HepG2 (cell line): ENCODE data around the gene CTSZ. TPM values are rescaled to one million over a fixed set of nuclear protein-coding genes. Genes with fewer than 3 reads are reported as not detected.

Experiments
- ARNT2 ChIP-seq: sonication (generic); formaldehyde crosslinking; IDR thresholded peaks from 2 replicates; pipeline ENCODE4 v1.8.0; 2022; ENCODE audit warnings: mild to moderate bottlenecking, low read depth, missing genetic modification reagents, moderate library complexity
- FOSL1 ChIP-seq: sonication (generic); formaldehyde crosslinking; IDR thresholded peaks from 2 replicates; pipeline ENCODE4 v1.9.0; 2021; ENCODE audit warnings: missing genetic modification reagents, borderline replicate concordance
- KLF16 ChIP-seq, 2 experiments: sonication (generic) in 1 of 2; formaldehyde crosslinking in 1 of 2; IDR thresholded peaks; 2 replicates each; pipeline versions ENCODE4 v1.6.1 to v1.8.0; 2016 to 2023; ENCODE audit warnings: missing genetic modification reagents in 2 of 2, missing compliant biosample characterization in 1 of 2
- NR3C1 ChIP-seq: sonication (generic); formaldehyde crosslinking; IDR thresholded peaks from 2 replicates; pipeline ENCODE4 v1.4.0; 2020; ENCODE audit warnings: missing genetic modification reagents
- PHB2 ChIP-seq: fragments of 450-650 bp; IDR thresholded peaks from 2 replicates; pipeline ENCODE4 v1.6.1; 2018; ENCODE audit not compliant: partially characterized antibody
- PRDM10 ChIP-seq: sonication (generic); formaldehyde crosslinking; IDR thresholded peaks from 2 replicates; pipeline ENCODE4 v1.4.0; 2020; ENCODE audit warnings: low read depth, missing genetic modification reagents
- SIN3A ChIP-seq: IDR thresholded peaks from 2 replicates; pipeline ENCODE4 v1.6.1; 2011; ENCODE audit warnings: low read depth, mild to moderate bottlenecking, control low read depth, low read length, borderline replicate concordance
- SP140L ChIP-seq: sonication (generic); formaldehyde crosslinking; IDR thresholded peaks from 2 replicates; pipeline ENCODE4 v1.4.0; 2020; ENCODE audit warnings: missing genetic modification reagents, borderline replicate concordance
- TRIM24 ChIP-seq: sonication (generic); formaldehyde crosslinking; IDR thresholded peaks from 2 replicates; pipeline ENCODE4 v1.8.0; 2022; ENCODE audit warnings: mild to moderate bottlenecking, missing genetic modification reagents
- ZBTB40 ChIP-seq, 2 experiments: fragments of 450-650 bp in 1 of 2; sonication (generic) in 1 of 2; formaldehyde crosslinking in 1 of 2; IDR thresholded peaks; 2 replicates each; pipeline versions ENCODE4 v1.6.1 to v1.8.0; 2016 to 2022; ENCODE audit warnings: antibody characterized with exemption in 1 of 2, mild to moderate bottlenecking in 1 of 2, missing genetic modification reagents in 1 of 2
- ZKSCAN1 ChIP-seq: fragments of 150-350 bp; IDR thresholded peaks from 2 replicates; pipeline ENCODE4 v1.6.1; 2014; ENCODE audit warnings: low read length
- ZNF138 ChIP-seq: sonication (generic); formaldehyde crosslinking; IDR thresholded peaks from 2 replicates; pipeline ENCODE4 v1.5.0; 2020; ENCODE audit warnings: mild to moderate bottlenecking, low read depth, missing genetic modification reagents
- ZNF569 ChIP-seq: sonication (generic); formaldehyde crosslinking; IDR thresholded peaks from 2 replicates; pipeline ENCODE4 v1.5.0; 2020; ENCODE audit warnings: mild to moderate bottlenecking, missing genetic modification reagents, moderate library complexity, borderline replicate concordance
- ZNF749 ChIP-seq: sonication (generic); formaldehyde crosslinking; IDR thresholded peaks from 2 replicates; pipeline ENCODE4 v1.8.0; 2022; ENCODE audit warnings: mild to moderate bottlenecking, missing genetic modification reagents, moderate library complexity, borderline replicate concordance
- ZNF782 ChIP-seq: sonication (generic); formaldehyde crosslinking; IDR thresholded peaks from 2 replicates; pipeline ENCODE4 v1.4.0; 2020; ENCODE audit warnings: missing genetic modification reagents, mild to moderate bottlenecking, borderline replicate concordance
- ZNF790 ChIP-seq: sonication (generic); formaldehyde crosslinking; IDR thresholded peaks from 2 replicates; pipeline ENCODE4 v1.8.0; 2022; ENCODE audit warnings: missing genetic modification reagents, mild to moderate bottlenecking, borderline replicate concordance
- polyA plus RNA-seq, 8 experiments: library from polyadenylated mRNA; depleted of rRNA in 3 of 8; stranded (reverse) in 7 of 8; unstranded in 1 of 8; fragments of >200 nt; fragmentation: Illumina TruSeq in 4 of 8; extraction: Trizol in 4 of 8; gene quantifications; 2 replicates each; pipeline versions ENCODE4 v1.2.1 to v1.2.3, GENCODE V29; 2011 to 2016; ENCODE audit warnings: low read depth in 4 of 8, missing spikeins in 1 of 8, mixed read lengths in 1 of 8; ENCODE audit not compliant: insufficient read depth in 1 of 8
- total RNA-seq, 5 experiments: library from RNA; depleted of rRNA; stranded (reverse); fragments of >200 nt; fragmentation: Illumina TruSeq; extraction: Trizol; gene quantifications; 2 replicates each; pipeline ENCODE4 v1.2.3, GENCODE V29; 2016; ENCODE audit warnings: low read depth in 1 of 5

The CTSZ gene
- total and polyA plus RNA-seq, 2 of the 13 experiments (the other 11 are each of a cell fraction or from before 2014, with no cell fraction given) = 0.33 TPM; not detected in 1

- TF ChIP-seq PRDM10 (no peak), ZNF569 (CRISPR knock-in tag) (no peak), ZKSCAN1 (no peak), NR3C1 (CRISPR knock-in tag) (no peak), SP140L (CRISPR knock-in tag) (no peak), ZNF782 (CRISPR knock-in tag) (0 out of 2 replicates have a peak, but pooled peaks have one; percentile 39), ZBTB40 (IDR thresholded peaks at IDR 0.05) (no peak), ZBTB40 (CRISPR knock-in tag; IDR thresholded peaks at IDR 0.05) (no peak), SIN3A (no peak), PHB2 (no peak), KLF16 (CRISPR knock-in tag; IDR thresholded peaks at IDR 0.05) (no peak), ZNF749 (CRISPR knock-in tag) (no peak), TRIM24 (CRISPR knock-in tag) (0 out of 2 replicates have a peak, but pooled peaks have one; percentile 18), FOSL1 (CRISPR knock-in tag) (no peak), ARNT2 (peak; percentile 34; the same call in 1 of the 2 replicates), ZNF790 (CRISPR knock-in tag) (peak; percentile 32; the same call in 1 of the 2 replicates), ZNF138 (peak; percentile 47; the same call in 1 of the 2 replicates)
Measured at GRCh38 chr20:58982406-58983114, 24.5 kb downstream of the CTSZ start (continued).
